Fibroblast of pulmonary artery (primary cell): ENCODE results near the gene ANKRD10.

Experiments used
- DNase-seq: peaks from one replicate; pipeline ENCODE4 v3.0.0-alpha.2; 2010; ENCODE audit warnings: low read depth
- H3K4me3 ChIP-seq: replicated peaks from 2 replicates; pipeline ENCODE4 v1.5.1; 2011; ENCODE audit warnings: low read depth, mild to moderate bottlenecking, control low read depth, low read length, moderate library complexity
- TF ChIP-seq, protein P1 (sequence below): IDR thresholded peaks from 2 replicates; pipeline ENCODE4 v1.5.1; 2011; ENCODE audit warnings: mild to moderate bottlenecking, control low read depth, low read length, inconsistent platforms; ENCODE audit errors: missing control alignments

The ANKRD10 gene

DNA sequence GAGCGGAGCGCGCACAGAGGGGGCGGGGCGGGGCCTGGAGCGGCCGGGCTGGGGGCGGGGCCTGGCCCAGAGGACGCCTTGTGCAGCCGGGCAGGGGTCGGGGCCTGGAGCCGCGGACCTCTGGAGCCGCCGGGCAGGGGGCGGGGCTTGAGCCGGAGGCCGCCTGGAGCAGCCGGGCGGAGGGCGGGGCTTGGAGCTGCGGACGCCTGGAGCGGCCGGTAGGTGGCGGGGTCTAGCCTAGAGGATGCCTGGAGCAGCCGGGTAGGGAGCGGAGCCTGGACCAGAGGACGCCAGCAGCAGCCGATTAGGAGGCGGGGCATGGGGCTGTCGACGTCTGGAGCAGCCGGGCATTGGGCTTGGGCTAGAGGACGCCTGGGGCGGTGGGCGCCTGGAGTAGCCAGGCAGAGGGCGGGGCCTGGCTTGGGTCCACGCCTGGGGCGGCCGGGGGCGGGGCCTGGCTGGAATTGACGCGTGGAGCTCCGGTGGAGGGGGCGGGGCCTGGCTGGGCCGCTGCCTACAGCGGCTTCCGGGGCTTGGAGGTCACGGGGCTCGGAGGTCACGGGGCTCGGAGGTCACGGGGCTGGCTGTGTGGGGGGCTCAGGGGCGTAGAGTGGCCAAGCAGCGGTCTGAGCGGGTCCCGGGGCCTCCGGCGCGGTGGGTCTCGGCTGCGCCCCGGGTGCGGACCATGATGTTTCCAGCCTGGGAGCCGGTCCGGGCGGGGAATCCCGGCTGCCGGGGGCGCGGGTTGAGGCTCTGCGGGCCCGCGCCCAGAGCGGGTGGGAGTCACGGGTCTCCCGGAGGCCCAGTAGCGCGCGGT is at the start of gene ANKRD10:
Gene ANKRD10, minus strand, starts transcription at position 13 of the 817 bp plus-strand sequence. CDS start 135 bp downstream, outside the sequence.
- DNase-seq: peak; percentile 100
- TF ChIP-seq, protein P1, sequence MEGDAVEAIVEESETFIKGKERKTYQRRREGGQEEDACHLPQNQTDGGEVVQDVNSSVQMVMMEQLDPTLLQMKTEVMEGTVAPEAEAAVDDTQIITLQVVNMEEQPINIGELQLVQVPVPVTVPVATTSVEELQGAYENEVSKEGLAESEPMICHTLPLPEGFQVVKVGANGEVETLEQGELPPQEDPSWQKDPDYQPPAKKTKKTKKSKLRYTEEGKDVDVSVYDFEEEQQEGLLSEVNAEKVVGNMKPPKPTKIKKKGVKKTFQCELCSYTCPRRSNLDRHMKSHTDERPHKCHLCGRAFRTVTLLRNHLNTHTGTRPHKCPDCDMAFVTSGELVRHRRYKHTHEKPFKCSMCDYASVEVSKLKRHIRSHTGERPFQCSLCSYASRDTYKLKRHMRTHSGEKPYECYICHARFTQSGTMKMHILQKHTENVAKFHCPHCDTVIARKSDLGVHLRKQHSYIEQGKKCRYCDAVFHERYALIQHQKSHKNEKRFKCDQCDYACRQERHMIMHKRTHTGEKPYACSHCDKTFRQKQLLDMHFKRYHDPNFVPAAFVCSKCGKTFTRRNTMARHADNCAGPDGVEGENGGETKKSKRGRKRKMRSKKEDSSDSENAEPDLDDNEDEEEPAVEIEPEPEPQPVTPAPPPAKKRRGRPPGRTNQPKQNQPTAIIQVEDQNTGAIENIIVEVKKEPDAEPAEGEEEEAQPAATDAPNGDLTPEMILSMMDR: peak; percentile 62
- peak within 1 kb of the TSS; percentile 90 for H3K4me3 ChIP-seq

DNA sequence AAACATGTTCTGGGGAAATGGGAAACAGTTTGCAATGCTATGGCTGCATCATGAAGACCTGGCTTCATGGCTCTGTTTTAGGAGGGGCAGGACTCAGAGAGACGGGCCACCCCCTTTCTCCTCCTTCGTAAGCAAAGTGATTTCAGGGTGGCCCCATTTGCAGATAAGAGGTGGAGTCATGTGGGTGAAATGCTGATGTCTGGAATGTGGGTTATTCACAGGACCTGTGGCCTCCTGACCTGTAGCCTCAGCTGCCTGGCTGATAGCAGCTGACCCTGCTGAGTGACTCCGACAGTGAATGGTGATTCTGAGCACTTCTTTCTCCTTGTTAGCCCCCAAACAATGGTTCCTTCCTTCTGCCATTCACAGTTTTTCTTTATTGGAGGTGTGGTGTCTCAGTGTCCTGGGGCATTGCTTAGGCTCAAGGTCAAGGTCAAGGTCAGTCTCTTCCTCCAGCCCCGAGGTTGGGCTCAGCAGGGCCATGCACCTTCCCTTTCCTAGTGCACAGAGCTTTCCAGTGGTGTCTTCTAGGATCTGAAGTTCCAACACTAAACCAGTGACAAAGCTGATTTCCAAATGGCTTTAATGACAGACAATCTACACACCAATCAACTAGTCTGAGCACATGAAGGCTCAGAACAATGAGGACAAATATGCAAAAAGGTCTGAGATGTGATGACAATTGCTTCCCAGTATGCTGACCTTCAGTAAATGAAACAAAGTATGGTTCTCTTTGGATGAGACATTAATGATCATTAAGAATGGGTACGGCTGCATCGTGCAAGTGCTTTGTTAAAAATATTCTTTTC is 49.6 kb upstream of the ANKRD10 start:
- DNase-seq: no peak
- TF ChIP-seq, protein P1: no peak
- H3K4me3 ChIP-seq: no peak overlapping the region

DNA sequence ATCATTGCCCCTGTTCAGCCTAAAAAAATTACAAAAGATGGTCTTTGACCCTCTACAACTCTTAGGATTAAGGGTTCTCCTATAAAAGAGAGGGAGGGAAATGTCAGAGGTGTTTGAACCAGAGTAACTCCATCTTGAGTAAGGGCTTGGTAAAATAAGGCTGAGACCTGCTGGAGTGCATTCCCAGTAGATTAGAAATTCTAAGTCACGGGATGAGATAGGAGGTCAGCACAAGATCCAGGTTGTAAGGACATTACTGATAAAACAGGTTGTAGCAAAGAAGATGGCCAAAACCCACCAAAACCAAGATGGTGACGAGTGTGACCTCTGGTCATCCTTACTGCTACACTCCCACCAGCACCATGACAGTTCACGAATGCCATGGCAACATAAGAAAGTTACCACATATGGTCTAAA is 48.7 kb upstream of the ANKRD10 start:
- DNase-seq: no peak
- TF ChIP-seq, protein P1: no peak
- no peak overlapping the region for H3K4me3 ChIP-seq

DNA sequence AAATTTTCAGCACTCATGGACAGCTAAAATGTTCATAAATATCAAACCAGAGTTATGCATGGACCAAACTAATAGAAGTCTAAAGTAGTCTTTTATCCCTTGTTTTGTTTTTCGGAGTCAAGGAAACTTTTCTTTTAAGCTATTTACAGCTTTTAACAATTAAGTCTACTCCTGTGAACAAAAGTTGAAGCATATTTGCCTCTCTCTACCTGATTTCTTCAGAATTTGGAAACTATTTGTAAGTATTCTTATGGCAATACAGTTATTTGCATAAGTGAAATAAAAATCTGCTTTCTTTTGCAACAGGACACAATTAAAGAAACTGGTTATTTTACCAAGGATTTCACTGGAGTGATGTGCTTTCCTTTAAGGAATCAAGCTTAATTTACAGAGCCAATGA is 47.1 kb upstream of the ANKRD10 start:
- H3K4me3 ChIP-seq: no peak overlapping the region
- no peak for DNase-seq
- TF ChIP-seq, protein P1: no peak

DNA sequence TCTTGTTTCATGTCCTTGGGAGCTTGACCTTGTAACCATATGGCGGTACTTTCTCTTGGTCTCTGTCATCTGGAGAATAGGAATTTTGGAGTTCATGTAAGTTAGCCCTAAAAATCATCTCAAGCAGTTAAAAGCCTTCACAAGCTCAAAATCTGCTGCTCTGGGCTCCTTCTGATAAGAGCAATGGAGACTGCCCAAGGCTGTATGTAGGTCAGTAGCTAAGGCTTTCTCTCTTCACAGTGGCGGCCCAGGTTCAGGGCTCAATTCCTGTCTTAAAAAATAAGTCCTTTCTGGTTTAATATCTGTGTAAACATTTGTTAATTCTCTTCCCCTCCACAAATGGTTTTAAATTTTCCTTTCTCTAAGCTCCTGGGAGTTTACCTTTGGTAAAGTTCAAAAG is 45.3 kb upstream of the ANKRD10 start:
- no peak for DNase-seq
- TF ChIP-seq, protein P1: no peak
- H3K4me3 ChIP-seq: no peak overlapping the region

DNA sequence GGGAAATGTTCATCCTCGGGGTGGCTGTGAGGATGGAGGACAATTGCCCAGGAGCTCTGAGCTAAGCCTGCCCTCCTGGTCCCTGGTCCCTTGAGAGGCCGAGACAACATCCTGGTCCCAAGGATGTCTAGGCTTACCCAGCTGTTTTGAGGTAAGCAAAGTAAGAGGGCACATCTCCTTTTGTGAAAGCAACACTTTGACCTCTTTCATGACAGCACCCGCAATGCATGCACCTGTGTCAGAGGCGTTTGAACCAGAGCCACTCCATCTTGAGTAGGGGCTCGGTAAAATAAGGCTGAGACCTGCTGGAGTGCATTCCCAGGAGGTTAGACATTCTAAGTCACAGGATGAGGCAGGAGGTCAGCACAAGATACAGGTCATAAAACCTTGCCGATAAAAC is 43.1 kb upstream of the ANKRD10 start:
- DNase-seq: no peak
- TF ChIP-seq, protein P1: no peak
- H3K4me3 ChIP-seq: no peak overlapping the region
